Dermis microvascular lymphatic vessel endothelial cell (primary cell): ENCODE measurements around the gene MASP2. TPM values are rescaled to one million over a fixed set of nuclear protein-coding genes. Genes with fewer than 3 reads are reported as not detected.
"Not testable (repeated sequence)": the region's sequence is repeated elsewhere in the genome, so short reads cannot be mapped to it uniquely, and the experiment has no call there.

Experiments used
- DNase-seq, 2 donors: peaks; one replicate each; pipeline versions ENCODE4 v3.0.0 to v3.0.0-alpha.2; 2010; ENCODE audit warnings: low read depth in 2 of 2
- total RNA-seq: library from RNA; depleted of rRNA; stranded (reverse); fragments of >200 nt; gene quantifications from 2 replicates; pipeline ENCODE4 v1.2.1, GENCODE V29; 2014

The MASP2 gene
- total RNA-seq, 1 donor from 2014 or later: not detected

DNA sequence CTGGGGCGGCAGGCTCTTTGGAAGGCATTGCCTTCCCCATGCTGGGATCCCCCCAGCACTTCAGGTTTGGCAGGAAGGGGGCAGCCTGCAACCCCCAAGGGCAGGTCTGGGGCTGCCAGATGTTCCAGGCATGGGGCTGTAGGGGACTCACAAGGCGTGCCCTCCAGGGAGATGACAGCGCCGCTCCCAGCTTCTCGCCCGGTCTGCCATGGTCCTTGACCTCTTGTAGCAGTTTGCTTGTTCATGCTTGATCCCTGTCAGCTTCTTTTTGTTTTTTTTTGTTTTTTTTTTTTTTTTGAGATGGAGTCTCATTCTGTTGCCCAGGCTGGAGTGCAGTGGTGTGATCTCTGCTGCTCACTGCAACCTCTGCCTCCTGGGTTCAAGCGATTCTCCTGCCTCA, 56.2 kb downstream of the MASP2 start:
- no peak for DNase-seq

DNA sequence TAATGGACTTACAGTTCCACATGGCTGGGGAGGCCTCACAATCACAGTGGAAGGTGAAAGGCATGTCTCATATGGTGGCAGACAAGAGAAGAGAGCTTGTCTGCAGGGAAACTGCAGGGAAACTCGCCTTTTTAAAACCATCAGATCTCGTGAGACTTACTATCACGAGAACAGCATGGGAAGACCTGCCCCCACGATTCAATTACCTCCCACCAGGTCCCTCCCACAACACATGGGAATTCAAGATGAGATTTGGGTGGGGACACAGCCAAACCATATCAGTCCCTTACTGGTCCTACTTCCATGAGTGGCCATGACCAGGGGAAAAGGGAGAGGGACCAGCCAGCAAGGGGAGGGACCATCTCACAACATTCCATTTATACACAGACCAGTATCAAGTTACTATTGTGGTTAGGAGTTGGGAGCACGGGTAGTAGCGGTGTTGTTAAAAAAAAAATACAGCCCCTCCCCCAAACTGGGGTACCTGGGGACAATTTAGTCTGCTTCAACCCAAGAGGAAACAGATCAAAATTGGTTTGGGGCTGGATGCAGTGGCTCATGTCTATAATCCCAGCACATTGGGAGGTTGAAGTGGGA, 57.0 kb downstream of the MASP2 start:
- not testable (repeated sequence) for DNase-seq

DNA sequence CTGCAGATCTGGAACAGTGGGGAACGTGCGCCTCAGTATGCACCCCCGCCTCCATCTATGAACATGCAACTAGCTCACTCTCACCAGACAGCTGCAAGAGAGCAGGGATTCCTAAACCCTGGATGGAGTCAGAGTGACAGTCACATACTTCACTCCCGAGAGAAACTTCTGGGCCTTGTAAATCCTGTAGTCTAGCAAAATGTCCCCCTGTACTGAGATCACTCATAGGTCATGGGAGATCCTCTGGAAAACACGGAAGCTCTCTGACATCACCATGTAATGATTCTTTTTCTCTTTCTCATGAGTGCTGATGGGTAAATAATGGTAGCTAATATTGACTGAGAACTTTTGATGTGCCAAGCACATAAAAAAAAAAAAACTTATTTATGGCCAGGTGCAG, 57.9 kb downstream of the MASP2 start:
- DNase-seq: no peak

DNA sequence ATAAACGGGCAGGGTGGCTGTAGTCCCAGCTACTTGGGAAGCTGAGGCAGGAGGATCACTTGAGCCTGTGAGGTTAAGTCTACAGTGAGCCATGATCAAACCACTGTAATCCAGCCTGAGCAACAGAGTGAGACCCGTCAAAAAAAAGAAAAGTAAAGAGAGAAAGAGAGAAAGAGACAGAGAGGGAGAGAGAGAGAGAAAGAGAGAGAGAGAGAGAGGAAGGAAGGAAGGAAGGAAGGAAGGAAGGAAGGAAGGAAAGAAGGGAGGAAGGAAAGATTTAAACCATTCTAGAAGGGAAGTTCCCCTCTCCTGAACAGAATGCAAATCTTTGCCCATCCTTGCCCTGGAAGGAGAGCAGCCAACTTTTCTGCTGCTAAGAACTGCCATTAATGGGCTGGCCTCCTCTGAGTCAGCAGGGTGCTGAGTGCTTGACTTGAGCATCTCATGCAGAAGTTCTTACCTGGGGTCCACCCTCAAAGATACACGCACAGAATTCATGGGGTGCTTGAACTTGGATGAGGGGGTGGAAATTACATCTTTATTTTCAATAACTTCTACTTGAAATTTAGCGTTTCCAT, 59.1 kb downstream of the MASP2 start:
- DNase-seq: no peak

DNA sequence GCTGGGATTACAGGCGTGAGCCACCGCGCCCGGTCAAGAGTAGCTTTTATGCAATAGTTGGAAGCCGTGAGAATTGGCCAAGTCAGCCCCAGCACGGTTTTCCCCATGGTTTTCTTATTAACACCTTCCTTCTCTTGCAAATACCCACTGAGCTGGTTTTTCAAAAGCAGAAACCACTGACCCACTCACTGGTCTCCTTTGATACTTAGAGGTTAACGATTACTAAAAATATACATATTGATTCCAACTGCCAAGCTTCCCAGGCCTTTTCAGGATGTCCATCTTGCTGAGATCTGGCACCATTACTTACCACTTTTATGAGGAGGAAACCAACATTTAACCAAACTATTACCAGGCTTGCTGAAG, 60.5 kb downstream of the MASP2 start:
- DNase-seq: no peak

DNA sequence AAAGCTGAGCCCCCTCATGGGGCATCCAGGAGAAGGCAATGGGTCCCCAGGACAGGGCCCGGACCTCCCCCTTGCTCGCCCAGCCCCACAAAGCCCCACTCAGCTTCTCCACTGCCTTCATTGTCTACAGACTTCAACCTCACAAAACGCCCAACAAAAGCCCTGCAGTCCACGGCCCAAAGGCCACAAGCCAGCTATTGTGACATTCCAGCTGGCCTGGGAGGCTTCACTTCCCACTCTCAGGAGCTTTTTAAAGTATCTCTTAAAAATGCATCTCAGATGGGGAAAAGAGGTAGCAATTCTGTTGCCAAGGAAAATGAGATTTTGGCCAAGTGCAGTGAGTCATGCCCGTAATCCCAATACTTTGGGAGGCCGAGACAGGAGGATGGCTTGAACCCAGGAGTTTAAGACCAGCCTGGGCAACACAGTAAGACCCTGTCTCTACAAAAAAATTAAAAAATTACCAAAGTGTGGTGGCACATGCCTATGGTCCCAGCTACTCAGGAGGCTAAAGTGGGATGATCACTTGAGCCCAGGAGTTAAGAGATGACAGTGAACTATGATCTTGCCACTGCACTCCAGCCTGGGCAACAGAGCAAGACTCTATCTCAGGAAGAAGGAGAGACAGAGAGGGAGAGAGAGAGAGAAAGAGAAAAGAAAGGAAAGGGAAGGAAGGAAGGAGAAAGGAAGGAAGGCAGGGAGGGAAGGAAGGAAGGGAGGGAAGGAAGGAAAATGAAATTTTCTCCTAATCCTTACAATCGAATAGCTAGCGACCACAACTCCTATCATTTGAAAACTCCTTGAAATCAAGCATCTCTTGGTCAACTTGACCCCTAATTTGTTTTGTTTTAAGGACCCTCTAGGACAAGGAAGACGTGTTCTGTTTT, 66.0 kb downstream of the MASP2 start:
- DNase-seq: no peak

GRCh38 chr1:10980094-10980577, 66.9 kb downstream of the MASP2 start:
- DNase-seq: peak in 1 of 2 donors; percentile 11

GRCh38 chr1:10979483-10979920, 67.5 kb downstream of the MASP2 start:
- DNase-seq: peak in 1 of 2 donors; percentile 49

GRCh38 chr1:10978719-10979118, 68.3 kb downstream of the MASP2 start:
- DNase-seq: no peak

Other genes with a start within 250 kb of the MASP2 start
- 85.6 and 93.4 TPM in 2 replicates for gene TARDBP, start 34.6 kb downstream of the MASP2 start, total RNA-seq
- gene SRM, start 12.8 kb upstream of the MASP2 start, total RNA-seq: 7.6 and 17.2 TPM in 2 replicates
- 40.2 and 43.3 TPM in 2 replicates for gene EXOSC10, start 52.6 kb upstream of the MASP2 start, total RNA-seq
- not detected in 2 replicates for gene ANGPTL7, start 142.1 kb upstream of the MASP2 start, total RNA-seq
- 37.5 and 62.8 TPM in 2 replicates for gene MTOR, start 215.3 kb upstream of the MASP2 start, total RNA-seq
- 6.9 and 15.2 TPM in 2 replicates for gene UBIAD1, start 226.0 kb upstream of the MASP2 start, total RNA-seq